M059J (cell line): Measurements from ENCODE around the gene PEAR1. TPM values are rescaled to one million over a fixed set of nuclear protein-coding genes. Genes with fewer than 3 reads are reported as not detected.

ENCODE experiments used
- DNase-seq: peaks from one replicate; pipeline ENCODE4 v3.0.0-alpha.2; 2012; ENCODE audit warnings: low read depth
- total RNA-seq: library from RNA; depleted of rRNA; stranded (reverse); fragments of >200 nt; shearing (Covaris generic); gene quantifications from 2 replicates; pipeline ENCODE4 v1.2.3, GENCODE V29; 2014

PEAR1 gene
- total RNA-seq, 1 experiment from 2014 or later = 0.32 TPM

DNA sequence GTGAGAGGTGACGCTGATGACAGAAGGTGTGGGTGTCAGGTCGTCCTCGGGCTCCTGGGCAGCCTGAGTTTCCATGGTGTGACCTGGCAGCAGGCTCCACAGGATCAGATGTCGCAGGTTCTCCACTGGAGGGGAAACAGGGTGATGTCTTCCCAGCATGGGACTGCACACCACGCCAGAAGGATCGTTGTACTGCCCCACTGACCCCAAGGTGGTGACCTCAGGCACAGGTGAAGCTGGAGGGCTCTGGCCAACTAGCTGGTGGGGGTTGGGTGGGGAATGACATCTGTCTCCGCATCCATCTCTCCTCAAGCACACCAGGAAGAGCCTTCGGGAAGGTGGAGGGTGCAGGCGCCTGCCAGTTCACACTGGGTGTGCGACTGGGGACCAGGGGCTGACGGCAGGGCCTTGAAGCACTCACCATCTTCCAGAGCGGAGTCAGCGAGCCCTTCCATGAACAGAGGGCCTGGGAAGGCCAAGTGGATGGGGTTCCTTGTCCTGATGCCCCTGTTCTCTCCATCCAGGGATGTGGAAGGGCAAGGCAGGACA is 46.3 kb downstream of the PEAR1 start:
- DNase-seq = no peak

DNA sequence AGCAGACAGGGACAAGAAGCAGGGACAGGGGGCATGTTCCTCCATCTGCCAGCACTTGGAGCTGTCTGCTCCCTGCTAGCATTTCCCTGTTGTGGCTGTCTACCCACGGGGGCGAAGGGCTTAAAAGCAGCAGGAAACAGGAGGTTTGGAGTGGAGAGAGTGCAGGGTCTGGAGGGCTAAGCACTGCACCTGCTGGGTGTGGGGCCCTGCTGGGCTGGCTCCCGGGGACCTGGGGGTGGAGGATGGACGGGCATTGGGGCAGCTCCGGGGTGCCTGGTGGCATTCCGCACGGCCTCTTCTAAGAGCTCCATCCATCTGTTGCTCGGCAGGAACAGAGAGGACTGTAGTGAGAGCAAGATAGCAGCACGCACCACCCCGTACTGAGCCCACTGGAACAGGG is 48.2 kb downstream of the PEAR1 start:
- no peak for DNase-seq

DNA sequence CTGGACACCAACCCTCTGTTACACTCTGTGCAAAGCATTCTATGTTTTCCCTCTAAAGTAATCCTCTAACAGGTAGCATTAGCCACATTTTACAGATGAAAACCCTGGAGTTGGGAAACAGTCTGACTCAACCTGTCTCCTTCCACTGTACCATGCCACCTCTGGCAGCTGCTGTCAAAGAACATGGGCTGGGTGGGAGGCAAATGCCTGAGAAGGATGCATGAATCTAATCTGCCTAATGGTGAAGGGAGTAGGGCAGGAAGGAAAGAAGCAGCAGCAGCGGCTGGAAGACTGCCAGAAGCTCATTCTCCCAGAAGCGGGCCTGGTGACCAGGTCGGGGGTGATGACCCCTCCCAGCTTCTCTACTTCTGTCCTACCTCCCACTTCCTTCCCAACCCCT is 48.7 kb downstream of the PEAR1 start:
- DNase-seq = no peak

DNA sequence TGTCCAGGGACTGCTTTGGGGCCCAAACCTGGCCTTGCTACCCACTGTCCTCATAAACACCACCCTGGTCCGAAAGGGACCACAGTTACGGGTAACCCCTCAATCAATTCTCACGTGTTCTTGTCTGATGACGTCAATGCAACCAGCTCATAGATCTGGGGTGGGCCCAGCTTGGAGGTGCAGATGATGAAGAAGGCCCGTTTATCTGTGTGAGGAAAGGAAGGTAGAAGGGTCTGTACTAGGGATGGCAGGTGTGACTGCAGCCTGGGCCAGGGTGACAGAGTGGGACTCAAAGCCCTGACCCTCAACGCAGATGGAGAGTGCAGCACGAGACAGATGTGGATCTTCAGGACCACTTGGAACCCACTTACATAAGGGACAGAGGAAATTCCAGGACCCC is 49.1 kb downstream of the PEAR1 start:
- DNase-seq = no peak

DNA sequence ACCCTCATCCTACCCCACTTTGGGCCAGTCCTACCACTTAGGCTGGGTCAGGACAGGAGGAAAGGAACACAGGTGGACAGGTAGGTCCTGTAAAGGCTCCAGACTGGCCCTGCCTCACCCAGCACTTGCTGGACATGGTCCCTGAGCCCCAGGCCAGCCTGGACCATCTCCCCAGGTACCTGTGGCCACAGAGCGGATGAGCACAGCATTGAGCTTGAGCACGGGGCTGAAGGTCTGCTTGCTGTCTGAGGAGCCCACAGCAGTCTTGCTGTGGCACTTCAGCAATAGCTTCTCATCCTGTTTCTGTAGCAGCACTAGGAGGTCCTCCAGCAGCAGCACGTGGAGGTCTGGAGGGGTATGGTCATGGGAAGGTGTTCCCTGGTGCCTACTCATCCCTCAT is 50.2 kb downstream of the PEAR1 start:
- no peak for DNase-seq

DNA sequence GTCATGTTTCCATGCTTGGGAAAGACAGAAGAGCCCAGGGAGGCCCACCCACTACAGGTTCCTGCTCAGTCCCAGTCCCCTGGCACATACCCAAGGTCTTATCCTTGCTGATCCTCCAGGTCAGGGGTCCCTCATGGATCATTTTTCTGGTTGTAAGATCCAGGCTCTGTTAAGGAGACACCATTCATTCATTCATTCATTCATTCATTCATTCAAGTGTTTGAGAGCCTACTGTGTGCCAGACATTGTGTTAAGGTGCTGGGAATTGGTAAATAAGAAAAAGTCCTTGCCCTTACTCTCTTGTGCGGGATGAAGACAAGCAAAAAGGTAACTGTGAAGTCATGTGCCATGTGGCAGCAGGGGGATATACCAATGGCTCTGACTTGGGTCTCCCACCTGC is 50.8 kb downstream of the PEAR1 start:
- no peak for DNase-seq

DNA sequence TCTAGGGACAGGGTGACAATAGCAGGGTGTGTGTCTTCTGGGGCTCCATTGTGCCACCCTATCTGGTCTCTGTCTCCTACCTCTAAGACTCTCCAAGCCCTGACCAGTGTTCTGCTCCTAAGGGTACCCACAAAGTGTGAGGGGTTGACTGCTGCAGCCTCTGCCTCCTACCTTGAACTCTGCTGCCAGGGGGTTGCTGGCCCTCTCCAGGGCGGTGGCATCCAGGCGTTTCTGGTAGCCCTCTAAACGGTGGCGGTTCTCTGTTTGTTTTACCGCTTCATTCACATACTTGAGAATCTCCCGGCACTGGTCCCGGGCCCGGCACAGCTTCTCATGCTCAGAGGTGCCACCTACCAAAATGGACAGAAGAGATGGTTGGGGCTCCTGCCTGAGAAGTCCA is 51.3 kb downstream of the PEAR1 start:
- DNase-seq = no peak

DNA sequence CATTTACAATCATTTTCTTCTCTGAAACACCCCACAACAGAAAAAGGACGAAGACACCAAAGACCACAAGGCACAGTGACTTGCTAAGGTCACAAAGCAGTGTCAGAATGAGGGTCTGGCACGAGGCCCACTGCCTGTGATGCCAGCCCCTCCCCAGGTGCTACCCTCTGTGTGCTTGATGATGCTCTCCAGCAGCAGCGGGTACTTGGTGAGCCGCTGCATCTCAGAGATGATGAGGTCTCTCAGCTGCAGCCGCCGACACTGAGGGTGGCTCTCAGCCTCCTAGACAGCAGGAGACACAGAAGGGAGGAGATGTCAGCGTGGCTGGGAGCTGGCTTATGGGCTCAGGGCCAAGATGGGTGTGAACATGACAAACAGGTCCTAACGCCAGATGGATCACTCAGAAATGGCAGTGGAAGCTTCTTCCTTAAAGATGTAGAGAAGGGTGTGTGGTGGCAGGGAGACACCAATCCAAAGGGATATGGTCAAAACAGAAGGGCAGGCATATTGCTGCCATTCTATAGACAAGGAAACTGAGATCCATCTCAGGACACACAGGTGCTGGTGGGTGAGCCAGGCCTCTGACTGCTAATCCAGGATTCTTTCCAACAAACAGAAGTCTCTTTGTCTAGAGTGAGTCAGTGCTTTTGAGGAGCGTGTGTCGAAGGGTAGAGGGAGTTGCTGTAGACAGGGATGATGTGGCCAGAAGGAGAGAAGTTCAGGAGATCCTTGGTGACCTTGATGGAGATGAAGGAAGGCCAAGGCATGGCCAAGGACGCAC is 52.6 kb downstream of the PEAR1 start:
- DNase-seq = no peak

DNA sequence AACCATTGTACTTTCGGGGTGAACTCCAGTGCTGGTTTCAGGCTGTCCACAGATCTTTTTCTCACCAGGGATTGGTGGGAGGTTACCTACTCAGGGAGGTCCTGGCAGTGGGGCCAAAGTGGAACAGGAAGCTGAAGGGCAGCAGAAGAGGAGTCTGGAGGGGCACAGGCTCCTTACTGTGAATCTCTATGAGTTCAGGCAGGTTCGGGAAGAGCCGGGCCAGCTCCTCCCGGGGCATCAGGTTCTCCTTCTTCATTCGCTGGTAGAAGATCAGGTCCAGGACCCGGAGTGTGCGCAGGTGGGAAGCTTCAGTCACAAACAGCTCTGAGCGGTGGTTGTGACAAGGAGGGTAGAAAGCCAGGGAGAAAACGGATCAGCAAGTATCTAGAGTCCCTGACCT is 53.6 kb downstream of the PEAR1 start:
- no peak for DNase-seq

DNA sequence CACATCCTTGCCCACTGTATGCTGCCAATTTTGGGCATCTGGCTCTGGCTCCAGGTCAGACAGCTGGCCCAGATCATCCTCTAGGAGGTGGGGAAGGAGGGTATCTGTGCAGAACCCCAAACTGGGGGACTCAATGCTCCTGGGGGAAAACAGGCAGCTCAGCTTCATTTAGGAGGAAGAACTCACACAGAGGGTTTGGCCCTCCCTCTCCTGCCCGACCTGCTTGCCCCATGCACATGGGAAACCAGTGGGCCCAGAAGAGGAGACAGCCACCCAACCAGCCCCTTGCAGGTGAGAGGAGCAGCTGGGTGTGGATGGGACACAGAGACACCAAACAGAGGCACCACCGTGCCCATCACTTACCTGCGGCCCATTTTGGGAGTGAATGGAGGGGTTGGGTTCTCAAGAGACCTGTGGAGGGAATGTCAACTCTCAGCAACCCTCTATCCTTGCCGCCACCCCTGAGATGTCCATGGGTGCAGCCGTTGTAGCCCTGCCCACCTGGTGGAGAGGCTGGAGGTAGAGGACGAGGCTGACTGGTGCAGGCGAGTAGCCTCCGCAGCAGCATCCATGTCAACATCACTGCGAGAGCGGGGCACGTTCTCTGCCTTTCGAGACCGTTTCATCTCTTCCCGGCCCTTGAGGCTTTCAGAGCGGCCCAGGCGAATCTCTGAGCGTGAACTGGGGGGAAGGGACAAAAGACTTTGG is 54.5 kb downstream of the PEAR1 start:
- no peak for DNase-seq

DNA sequence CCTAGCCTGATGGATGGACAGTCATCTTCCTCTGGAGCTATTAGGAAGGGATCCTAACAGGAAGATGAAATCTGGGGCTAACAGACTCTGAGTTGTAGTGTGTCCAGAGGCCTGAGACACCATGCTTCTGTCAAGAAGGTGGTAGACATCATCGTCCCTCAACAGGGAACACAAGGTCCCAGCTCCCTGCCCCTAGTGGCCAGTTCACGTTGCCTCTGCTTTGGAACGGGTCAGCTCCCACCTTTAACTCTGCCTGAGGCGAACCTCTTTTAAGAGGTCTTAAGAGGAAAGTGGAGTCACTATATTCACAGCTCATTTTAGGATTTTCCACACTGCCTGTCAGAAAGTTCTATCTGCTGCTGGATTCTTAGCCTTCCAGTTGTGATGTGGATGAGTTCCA is 55.2 kb downstream of the PEAR1 start:
- no peak for DNase-seq

DNA sequence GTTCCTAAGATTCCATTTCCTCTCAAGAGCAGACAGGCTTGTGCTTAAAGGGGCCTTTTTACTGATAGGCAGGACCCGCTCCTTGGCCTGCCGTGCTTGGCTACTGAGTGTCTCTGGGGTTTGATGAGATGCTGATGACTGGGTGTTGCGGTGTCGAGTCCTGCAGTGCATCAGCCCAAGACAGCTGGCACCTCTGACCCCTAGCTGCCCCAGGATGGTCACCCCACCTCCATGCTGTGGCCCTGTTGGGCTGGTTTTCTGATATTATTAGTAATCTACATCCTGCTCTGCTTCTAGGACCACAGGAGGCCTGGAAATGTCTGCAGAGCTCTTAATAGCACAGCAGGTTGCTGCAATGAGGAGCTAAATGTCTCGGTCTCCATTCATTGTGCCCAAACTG is 55.6 kb downstream of the PEAR1 start:
- DNase-seq = no peak

DNA sequence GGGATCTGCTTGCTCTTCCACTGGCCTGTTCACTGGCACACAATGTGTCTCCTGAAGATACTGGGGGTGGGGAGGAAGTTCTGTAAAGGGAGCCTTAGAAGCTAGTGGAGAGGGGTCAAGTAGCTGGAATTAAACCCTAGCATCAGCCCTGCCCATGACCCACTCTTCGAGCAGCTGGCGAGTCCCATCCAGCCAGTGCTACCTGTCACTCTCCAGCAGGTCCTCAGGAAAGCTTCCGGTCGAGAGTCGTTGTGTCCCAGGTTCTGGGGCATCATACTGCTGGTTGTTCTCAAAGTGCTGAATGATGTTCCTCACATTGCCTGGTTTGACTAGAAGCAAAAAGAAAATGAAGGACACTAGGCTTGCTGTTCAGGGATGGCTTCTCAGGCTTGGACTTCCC is 57.9 kb downstream of the PEAR1 start:
- no peak for DNase-seq

DNA sequence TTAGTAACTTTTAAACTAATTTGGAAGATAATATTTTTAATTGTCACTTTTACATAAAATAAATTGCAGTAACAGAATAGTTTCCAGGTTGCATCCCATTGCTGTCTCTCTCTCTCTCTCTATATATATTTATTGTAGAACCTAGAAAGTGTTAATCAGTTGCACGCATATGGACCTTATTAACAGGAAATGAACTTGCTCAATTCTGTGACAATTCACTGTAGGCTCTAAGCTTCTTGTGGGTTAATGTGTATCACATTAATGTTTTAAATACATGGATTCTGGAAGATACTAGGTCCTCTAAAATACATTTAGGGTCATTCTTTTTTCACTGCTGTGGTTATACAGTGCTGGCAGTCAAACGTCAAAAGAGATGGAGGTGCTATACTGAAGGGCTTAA is 60.1 kb downstream of the PEAR1 start:
- DNase-seq = no peak

DNA sequence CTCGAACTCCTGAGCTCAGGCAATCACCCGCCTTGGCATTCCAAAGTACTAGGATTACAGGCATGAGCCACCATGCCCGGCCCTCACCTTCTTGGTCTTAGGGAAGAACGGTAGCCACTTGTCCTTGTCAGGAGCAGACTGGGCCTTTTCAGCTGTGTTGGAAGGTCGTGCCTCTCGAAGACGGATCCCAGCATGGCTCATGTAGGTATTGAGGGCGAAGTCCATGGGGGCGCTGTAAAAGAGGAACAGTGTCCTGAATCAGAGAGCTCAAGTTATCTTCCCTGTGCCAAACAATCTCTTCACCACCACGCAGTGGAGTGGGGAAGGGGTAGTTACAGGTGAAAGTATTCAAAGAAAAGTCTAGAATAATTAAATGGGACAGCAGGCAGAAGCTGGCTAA is 62.8 kb downstream of the PEAR1 start:
- DNase-seq = no peak

DNA sequence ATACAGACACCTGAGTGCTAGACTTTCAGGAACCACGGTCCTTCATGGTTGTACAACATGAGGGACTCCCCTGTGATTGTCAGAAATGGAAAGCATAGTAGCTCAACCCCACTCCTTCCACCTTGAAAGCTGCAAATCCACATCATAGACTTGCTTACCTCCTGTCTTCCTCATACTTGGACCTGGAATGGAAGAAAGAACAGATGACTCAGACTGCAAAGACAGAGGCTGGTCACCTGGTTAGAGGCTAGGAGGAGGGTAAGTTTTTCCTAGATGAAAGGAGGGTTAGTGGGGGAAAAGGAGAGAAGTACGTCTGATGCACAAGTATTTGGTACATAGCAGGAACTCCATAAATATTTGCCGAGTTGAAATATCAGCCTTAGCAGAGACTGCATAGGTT is 64.1 kb downstream of the PEAR1 start:
- DNase-seq = no peak

DNA sequence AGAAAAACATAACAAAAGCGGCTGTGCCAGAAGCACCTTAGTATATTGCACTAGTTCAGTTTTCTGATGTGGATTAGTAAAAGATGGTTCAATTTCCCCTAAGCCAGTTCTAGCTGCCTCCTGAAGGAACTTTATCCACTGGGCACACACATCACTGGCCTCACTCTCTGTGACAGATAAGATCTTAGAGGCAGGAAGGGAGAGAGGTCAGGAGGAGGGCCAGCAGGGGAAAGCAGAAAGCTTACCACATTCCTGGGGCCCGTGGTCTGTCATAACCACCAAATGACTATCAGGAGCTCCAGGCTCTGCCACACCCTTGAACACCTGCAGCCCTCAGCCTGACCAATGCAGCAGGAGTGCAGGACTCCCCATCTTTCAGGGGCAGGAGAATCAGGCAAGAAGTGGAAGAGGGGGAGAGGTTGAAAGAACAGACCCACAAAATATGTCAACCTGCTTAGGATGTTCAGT is 64.8 kb downstream of the PEAR1 start:
- DNase-seq = peak; percentile 72

DNA sequence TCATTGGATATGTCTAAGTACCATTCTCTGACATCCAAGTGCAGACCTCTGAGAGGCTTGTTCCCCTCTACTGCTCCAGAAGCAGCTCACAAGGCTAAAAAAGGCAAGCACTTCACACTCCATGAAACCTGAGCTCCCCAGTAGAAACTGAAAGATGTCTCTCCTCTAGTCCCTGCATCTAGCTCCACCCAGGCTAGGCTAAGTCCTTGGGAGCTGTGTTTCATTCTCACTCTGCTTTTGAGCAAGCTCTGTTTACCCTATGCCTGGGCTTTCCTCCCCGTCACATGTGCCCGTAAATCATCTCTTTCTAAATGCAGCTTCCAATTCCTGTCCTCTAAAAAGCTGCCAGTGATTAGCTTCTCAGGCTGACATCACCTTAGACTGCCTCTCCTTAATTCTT is 65.9 kb downstream of the PEAR1 start:
- DNase-seq = peak; percentile 32

DNA sequence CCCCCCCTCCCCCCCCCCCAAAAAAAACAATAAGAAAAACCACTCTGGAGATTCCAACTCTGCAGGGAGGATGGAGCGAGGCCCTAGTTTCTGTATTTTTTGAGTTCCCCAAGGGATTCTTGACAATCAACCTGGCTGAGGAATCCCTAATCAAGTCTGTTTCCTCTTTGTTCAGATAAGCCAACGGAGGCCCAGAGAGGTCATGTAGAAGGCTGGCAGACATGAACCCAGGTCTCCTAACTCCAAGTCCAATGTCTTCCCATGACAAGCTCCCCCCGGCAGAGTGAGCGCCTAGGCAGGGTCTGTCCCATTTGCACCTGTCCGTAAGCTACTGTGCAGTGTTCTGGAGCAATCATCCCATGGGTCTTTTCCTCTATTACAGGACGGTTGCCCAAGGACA is 66.4 kb downstream of the PEAR1 start:
- no peak for DNase-seq

DNA sequence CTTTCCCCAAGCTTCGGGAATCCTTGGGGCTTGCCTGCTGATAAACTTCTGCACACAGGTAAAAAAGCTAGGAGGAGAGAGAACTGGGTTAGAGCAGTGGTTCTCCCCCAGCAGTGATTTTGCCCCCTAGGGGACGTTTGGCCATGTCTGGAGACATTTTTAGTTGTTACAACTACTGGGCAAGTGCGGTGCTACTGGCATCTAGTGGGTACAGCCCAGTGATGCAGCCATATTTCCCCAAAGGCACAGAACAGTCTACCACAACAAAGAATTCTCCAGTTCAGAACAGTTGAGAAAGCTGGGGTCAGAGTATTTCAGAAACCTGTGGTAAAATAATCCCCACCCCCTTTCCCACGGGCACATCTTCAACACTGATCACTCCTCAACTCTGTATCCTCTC is 68.2 kb downstream of the PEAR1 start:
- DNase-seq = peak; percentile 16

DNA sequence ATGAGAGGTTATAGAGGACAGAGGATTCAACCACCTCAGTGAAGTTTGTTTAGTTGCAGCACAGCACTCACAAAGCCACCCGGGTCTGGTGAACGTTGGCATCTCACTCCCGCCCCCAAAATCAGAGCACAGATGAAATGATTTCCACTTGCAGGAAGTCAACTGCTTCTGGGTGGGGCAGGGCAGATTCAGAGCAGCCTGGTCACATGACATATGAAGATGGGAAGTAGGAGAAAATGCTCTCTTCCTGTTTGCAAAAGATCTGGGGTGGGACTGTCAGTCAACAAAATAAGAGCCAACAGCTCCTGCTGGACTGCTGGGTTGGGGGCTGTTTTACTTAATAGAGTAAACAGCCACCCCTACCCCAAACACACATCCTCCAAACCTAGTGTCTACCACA is 70.1 kb downstream of the PEAR1 start:
- DNase-seq = no peak

DNA sequence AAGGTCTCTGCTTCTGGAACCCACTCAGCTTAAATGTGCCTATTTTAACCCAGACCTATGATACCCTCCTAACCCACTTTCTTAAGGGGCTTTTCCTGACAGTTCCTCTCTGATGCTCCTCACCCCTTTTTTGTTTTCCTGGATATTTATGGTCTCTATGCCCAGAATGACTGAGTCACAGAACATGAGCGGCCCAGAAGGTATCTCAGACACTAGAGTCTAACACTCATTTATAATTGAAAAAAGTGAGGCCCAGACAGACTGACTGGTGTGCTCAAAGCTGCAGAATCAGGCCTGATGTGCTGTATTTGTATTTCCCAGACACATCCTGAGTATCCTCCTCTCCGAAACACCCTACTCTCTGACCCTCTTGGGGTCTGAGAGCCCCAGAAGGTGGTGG is 70.9 kb downstream of the PEAR1 start:
- no peak for DNase-seq
